Stimulated activated CD4-positive, alpha-beta T cell treated with anti-CD3 and anti-CD28 coated beads, Interleukin-4, amount 100 ng/mL, for 4 hours (primary cell): Measurements from ENCODE around the gene CDH13.

Source experiments
- DNase-seq, 2 experiments: peaks; one replicate each; pipeline ENCODE4 v3.0.0-alpha.2; 2020

The CDH13 gene

GRCh38 chr16:82626791-82627261 is at the start of gene CDH13:
CDH13 (plus strand) TSS chr16:82626969.
- no peak for DNase-seq

- DNase-seq, result no peak
Observed at GRCh38 chr16:82580298-82580890, 46.4 kb upstream of the CDH13 start.

- DNase-seq, result no peak
Observed at GRCh38 chr16:82582975-82583374, 43.8 kb upstream of the CDH13 start.

- no peak for DNase-seq
Observed at GRCh38 chr16:82583422-82583821, 43.3 kb upstream of the CDH13 start.

- no peak for DNase-seq
Observed at GRCh38 chr16:82584553-82585152, 42.1 kb upstream of the CDH13 start.

- no peak for DNase-seq
Observed at GRCh38 chr16:82585675-82586074, 41.1 kb upstream of the CDH13 start.

GRCh38 chr16:82586130-82586529 is 40.6 kb upstream of the CDH13 start:
- DNase-seq, result no peak

GRCh38 chr16:82587289-82587688 is 39.5 kb upstream of the CDH13 start:
- DNase-seq, result no peak

GRCh38 chr16:82589407-82589806 is 37.4 kb upstream of the CDH13 start:
- no peak for DNase-seq

GRCh38 chr16:82594114-82594513 is 32.7 kb upstream of the CDH13 start:
- no peak for DNase-seq

- DNase-seq, result no peak
Observed at GRCh38 chr16:82598771-82599170, 28.0 kb upstream of the CDH13 start.

GRCh38 chr16:82601989-82602640 is 24.7 kb upstream of the CDH13 start:
- DNase-seq, result no peak

GRCh38 chr16:82603784-82604411 is 22.9 kb upstream of the CDH13 start:
- DNase-seq, result no peak

- no peak for DNase-seq
Observed at GRCh38 chr16:82605076-82605475, 21.7 kb upstream of the CDH13 start.

- no peak for DNase-seq
Observed at GRCh38 chr16:82605863-82606620, 20.7 kb upstream of the CDH13 start.

- no peak for DNase-seq
Observed at GRCh38 chr16:82609140-82609539, 17.6 kb upstream of the CDH13 start.

- no peak for DNase-seq
Observed at GRCh38 chr16:82612263-82612662, 14.5 kb upstream of the CDH13 start.

GRCh38 chr16:82616356-82616755 is 10.4 kb upstream of the CDH13 start:
- DNase-seq, result no peak

GRCh38 chr16:82621781-82622180 is 5.0 kb upstream of the CDH13 start:
- DNase-seq, result no peak

- DNase-seq, result no peak
Observed at GRCh38 chr16:82623241-82623640, 3.5 kb upstream of the CDH13 start.

GRCh38 chr16:82625066-82625968 is 1.5 kb upstream of the CDH13 start:
- DNase-seq, result no peak

- no peak for DNase-seq
Observed at GRCh38 chr16:82628088-82628423, 1.3 kb downstream of the CDH13 start.
